Omental fat pad (tissue), 4 donors: Measurements from ENCODE around the gene MAPT. TPM values are rescaled to one million over a fixed set of nuclear protein-coding genes. Genes with fewer than 3 reads are reported as not detected.

ENCODE experiments used
- ATAC-seq: fragments of 150-250 bp; one replicate; pipeline ENCODE4 v1.9.1; 2016; ENCODE audit warnings: mild to moderate bottlenecking, moderate library complexity; ENCODE audit not compliant: low FRiP score
- DNase-seq: peaks from one replicate; pipeline ENCODE4 v3.0.0-alpha.2; 2019; ENCODE audit warnings: low spot score
- CTCF ChIP-seq, 3 donors: fragments of 450-650 bp; IDR thresholded peaks; one replicate each; pipeline ENCODE4 v1.5.1; 2016 to 2017; ENCODE audit warnings: antibody characterized with exemption in 3 of 3, mild to moderate bottlenecking in 3 of 3, moderate library complexity in 2 of 3
- total RNA-seq, 4 donors: library from RNA; depleted of rRNA; stranded (reverse); fragments of >200 nt; gene quantifications; one replicate each; pipeline ENCODE4 v1.1.0, GENCODE V29; 2016

MAPT gene
- total RNA-seq, 4 donors from 2014 or later: 4.3 to 18.2 (median 6.4) TPM

DNA sequence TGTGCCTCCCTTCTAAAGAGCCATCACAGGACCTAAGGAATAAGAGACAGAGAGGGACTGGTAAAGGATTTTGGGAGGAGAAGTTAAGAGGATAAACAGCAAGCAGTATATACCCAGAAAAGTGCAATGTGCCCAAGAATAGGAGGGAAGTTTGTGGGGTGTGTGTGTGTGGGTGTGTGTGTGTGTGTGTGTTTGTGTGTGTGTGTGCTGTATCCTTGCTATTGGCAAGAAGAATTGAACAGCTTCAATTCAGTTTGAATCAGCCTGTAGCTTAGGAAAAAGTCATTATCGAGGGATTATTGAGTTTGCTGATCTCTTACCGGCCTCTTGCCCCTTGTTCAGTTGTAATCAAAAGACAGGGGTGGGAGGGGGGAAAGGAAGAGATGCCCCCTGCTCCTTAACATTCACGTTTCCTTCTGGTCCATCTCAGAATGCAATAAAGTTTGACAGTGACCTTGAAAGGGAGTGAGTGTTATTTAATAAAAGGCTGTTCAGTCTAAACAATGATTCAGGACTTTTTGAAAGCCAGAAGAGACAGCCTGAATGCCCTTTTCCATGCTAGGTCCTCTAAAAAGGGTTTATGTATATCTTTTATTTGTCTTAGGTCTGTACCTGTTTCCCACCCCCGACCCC lies 23.9 kb upstream of the MAPT start:
- ATAC-seq (no peak), DNase-seq (no peak)
- TF ChIP-seq CTCF (IDR thresholded peaks at IDR 0.05): no peak

DNA sequence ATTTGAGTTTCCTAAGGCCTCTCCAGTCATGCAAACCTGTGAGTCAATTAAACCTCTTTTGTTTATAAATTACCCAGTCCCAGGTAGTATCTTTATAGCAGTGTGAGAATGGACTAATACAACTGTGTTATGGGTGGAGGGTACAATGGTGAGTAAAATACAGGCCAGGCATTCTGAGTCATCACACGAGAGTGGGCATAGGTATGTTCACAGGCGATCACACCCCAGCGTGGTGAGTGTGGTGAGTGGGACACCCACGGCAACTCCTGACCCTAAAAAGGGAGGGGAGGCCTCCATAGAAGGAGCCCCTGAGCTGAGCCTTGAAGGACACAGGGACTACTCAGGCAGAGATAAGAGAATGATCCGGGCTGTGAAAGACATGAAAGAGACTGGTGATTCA lies 22.6 kb upstream of the MAPT start:
- TF ChIP-seq CTCF (IDR thresholded peaks at IDR 0.05): no peak
- ATAC-seq (no peak), DNase-seq (no peak)

GRCh38 chr17:45873728-45874127 lies 20.6 kb upstream of the MAPT start:
- no peak for DNase-seq
- ATAC-seq: no peak
- TF ChIP-seq CTCF (IDR thresholded peaks at IDR 0.05): no peak

GRCh38 chr17:45874151-45874550 lies 20.2 kb upstream of the MAPT start:
- no peak for TF ChIP-seq CTCF (IDR thresholded peaks at IDR 0.05)
- no peak for DNase-seq
- ATAC-seq: no peak

DNA sequence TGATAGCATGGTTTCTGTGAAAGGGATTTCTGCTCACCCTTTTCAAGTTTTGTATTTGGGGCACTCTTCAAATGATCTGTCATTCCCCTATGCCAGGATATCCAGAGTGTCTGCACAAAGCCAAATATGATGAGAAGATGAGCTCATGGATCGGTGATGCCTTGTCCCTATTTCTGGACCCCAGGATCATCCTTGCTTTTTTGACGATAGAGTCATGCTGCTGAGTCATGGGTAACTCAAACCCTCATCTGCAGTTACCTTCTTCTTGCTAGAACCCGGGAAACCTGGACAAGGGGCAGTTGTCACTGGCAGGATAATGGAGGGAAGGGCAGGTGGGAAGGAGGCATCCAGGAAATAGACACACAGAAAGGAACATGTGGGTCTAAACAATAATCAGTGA lies 17.8 kb upstream of the MAPT start:
- no peak for DNase-seq
- no peak for ATAC-seq
- no peak for TF ChIP-seq CTCF (IDR thresholded peaks at IDR 0.05)

DNA sequence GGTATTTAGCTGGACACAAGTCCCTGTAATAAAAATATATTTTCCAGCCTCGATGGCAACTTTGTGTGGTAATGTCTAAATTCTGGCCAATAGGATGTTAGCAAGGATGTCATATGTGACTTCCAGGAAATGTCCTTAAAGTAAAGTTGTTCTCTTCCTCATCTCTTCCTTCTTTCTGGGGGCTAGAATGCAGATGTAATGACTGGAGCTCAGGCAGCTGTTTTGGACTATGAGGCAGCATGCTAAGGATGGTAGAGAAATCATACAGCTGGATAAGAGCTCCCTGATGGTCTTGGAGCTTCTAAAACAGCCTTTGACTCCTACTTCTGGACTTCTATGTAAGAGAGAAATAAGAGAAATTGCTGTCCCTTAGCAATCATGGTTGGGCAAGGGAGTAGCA lies 16.9 kb upstream of the MAPT start:
- no peak for DNase-seq
- ATAC-seq: no peak
- TF ChIP-seq CTCF (IDR thresholded peaks at IDR 0.05): no peak

DNA sequence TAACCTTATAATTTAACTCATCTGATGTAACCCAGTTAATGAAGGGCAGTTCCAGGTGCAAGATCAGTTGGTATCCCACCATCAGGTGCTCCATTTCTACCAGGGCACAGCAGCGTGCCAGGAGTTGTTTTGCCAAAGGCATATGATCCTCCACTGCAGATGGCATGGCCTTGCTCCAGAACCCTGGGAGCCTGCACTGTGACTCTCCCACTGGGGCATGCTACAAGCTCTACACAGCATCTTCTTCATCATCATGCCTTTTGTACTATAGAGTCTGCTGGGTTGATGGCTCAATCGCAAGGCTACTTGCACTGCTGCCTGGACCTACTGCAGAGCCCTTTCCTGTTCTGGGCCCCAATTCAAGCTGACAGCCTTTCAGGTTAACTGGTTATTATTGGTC lies 11.3 kb upstream of the MAPT start:
- ATAC-seq (no peak), DNase-seq (no peak)
- TF ChIP-seq CTCF (IDR thresholded peaks at IDR 0.05): no peak
